ENCODE data around the gene MIS18BP1. TPM values are rescaled to one million over a fixed set of nuclear protein-coding genes. Genes with fewer than 3 reads are reported as not detected.
"Not testable (repeated sequence)": the region's sequence is repeated elsewhere in the genome, so short reads cannot be mapped to it uniquely, and the experiment has no call there.

The MIS18BP1 gene
- total and polyA plus RNA-seq, 4 donors = 8.8 to 31.4 (median 19.6) TPM

DNA sequence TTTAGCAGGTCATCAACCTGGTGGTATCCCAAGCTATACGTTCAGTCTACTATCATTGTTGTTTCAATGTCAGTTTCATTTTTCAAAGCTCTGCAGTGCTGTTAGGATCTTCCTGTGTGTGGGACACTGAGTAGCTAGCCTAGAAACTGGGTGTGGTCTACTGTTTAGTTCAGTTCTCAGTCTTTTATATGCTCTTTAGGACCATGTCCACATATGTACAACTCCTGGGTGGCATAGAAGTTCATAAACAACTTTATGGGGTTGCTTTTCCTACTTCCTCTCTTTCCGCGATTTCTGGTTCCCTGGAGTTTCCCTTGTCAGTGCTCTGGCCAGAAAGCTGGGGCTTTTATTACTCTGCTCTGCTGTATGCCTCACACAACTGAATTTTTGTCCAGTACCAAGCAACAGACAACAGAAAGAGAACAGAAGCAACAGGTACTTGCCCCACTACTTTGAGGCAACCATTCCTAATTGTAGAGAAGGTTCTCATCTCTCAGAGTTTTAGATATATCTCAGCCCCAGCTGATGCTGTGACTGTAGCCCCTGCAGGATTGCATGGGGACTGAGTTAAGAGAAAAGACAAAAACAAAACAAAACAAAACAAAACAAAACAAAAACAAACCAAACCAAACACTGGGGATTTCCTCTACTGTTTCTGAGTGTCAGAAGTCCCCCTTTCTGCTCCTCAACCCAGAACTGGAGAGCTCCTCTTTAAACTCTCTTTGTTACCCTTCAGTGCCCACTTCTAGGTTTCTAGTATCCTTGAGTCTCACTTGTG lies 30.3 kb downstream of the MIS18BP1 start:
- no peaks in the 10 kb centered on the region for H3K36me3 ChIP-seq (ENCODE audit: control insufficient read depth in 1 of 2, insufficient read depth in 2 of 2, low read length in 1 of 2)
- no peak overlapping the region for H3K27ac ChIP-seq (ENCODE audit: low read depth in 1 of 2, low read length in 2 of 2)
- no peaks in the 10 kb centered on the region for H3K27me3 ChIP-seq (ENCODE audit: control insufficient read depth in 1 of 2, insufficient read depth in 2 of 2, low read length in 1 of 2)
- H3K4me1 ChIP-seq (ENCODE audit: control insufficient read depth in 1 of 2, insufficient read depth in 2 of 2, low read length in 2 of 2) = no peaks in the 10 kb centered on the region
- no peaks in the 10 kb centered on the region for H3K9me3 ChIP-seq (ENCODE audit: control insufficient read depth, low read length)
- H3K4me3 ChIP-seq (ENCODE audit: low read length in 2 of 2) = no peak overlapping the region
- WGBS, 2 donors = 92 to 94% methylated on average over 3 of the region's 3 CpGs
- DNase-seq (no peak), ATAC-seq (ENCODE audit: low FRiP score) (no peak)
- intact Hi-C loops (cut with DNase I) = no loop called here

DNA sequence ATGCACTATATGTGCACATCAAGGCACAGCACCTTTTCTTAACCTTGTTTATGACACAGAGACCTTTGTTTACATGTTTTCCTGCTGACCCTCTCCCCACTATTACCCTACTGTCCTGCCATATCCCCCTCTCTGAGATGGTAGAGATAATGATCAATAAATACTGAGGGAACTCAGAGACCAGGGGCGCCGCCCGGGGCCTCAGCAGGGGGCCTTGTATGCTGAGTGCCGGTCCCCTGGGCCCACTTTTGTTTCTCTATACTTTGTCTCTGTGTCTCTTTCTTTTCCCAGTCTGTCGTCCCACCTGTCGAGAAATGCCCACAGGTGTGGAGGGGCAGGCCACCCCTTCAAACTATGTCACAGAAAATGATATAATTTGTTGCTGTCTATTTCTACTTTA lies 38.7 kb downstream of the MIS18BP1 start:
- H3K36me3 ChIP-seq (ENCODE audit: control insufficient read depth in 1 of 2, insufficient read depth in 2 of 2, low read length in 1 of 2); DNase-seq; H3K9me3 ChIP-seq (ENCODE audit: control insufficient read depth, low read length); intact Hi-C loops (cut with DNase I); H3K4me1 ChIP-seq (ENCODE audit: control insufficient read depth in 1 of 2, insufficient read depth in 2 of 2, low read length in 2 of 2); H3K4me3 ChIP-seq (ENCODE audit: low read length in 2 of 2); H3K27me3 ChIP-seq (ENCODE audit: control insufficient read depth in 1 of 2, insufficient read depth in 2 of 2, low read length in 1 of 2); H3K27ac ChIP-seq (ENCODE audit: low read depth in 1 of 2, low read length in 2 of 2); ATAC-seq (ENCODE audit: low FRiP score): not testable (repeated sequence)
- 90 to 93% methylated on average over 6 of the region's 6 CpGs for WGBS, 2 donors

DNA sequence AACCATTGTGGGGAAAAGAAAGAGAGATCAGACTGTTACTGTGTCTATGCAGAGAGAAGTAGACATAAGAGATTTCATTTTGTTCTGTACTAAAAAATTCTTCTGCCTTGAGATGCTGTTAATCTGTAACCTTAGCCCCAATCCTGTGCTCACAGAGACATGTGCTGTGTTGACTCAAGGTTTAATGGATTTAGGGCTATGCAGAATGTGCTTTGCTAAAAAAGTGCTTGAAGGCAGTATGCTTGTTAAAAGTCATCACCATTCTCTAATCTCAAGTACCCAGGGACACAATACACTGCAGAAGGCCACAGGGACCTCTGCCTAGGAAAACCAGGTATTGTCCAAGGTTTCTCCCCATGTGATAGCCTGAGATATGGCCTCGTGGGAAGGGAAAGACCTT lies 39.3 kb downstream of the MIS18BP1 start:
- H3K4me1 ChIP-seq (ENCODE audit: control insufficient read depth in 1 of 2, insufficient read depth in 2 of 2, low read length in 2 of 2); H3K27me3 ChIP-seq (ENCODE audit: control insufficient read depth in 1 of 2, insufficient read depth in 2 of 2, low read length in 1 of 2); H3K36me3 ChIP-seq (ENCODE audit: control insufficient read depth in 1 of 2, insufficient read depth in 2 of 2, low read length in 1 of 2); DNase-seq; H3K27ac ChIP-seq (ENCODE audit: low read depth in 1 of 2, low read length in 2 of 2); intact Hi-C loops (cut with DNase I); ATAC-seq (ENCODE audit: low FRiP score); H3K9me3 ChIP-seq (ENCODE audit: control insufficient read depth, low read length); H3K4me3 ChIP-seq (ENCODE audit: low read length in 2 of 2): not testable (repeated sequence)
- WGBS, 2 donors = 67 to 74% methylated on average over 1 of the region's 1 CpG

DNA sequence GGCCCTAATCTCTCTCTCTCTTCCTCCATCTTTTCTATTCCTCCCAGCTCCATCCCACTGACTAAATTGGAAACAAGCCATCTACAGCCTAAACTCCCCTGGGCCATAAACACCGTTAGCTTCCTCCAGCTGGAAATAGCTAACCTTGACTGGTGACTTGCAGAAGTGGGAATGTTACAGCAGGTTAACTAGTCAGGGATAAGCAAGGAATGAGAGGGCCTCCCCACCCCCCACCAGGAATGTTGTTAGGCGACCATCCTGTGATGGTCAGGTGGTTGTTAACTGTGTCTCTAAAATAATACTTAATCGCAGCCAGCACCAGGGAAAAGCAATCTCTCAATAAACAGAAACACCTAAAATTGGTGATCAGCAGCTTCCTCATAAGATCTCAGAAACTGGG lies 40.8 kb downstream of the MIS18BP1 start:
- intact Hi-C loops (cut with DNase I) = no loop called here
- no peak for ATAC-seq (ENCODE audit: low FRiP score)
- WGBS, 2 donors = 75 to 82% methylated on average over 3 of the region's 3 CpGs

DNA sequence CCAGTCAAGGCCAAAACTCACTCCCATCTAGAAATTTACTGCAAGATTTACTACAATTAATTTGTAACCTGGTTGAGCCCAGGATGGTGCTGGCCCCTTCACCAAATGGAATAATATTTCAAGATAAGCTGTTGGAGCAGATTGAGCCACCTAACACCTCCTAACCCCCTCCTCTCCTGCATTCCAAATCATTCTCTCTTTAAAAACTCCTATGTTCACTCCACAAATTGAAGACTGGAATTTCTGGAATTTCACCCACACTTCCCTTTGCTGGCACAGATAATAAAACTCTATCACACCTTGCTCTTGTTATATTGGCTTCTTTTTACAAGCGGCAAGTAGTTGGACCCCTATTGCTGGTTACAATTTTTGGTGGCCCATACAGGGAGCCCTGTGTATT lies 41.7 kb downstream of the MIS18BP1 start:
- no peaks in the 10 kb centered on the region for H3K9me3 ChIP-seq (ENCODE audit: control insufficient read depth, low read length)
- no peaks in the 10 kb centered on the region for H3K4me1 ChIP-seq (ENCODE audit: control insufficient read depth in 1 of 2, insufficient read depth in 2 of 2, low read length in 2 of 2)
- H3K27ac ChIP-seq (ENCODE audit: low read depth in 1 of 2, low read length in 2 of 2) = no peak overlapping the region
- intact Hi-C loops (cut with DNase I) = no loop called here
- H3K4me3 ChIP-seq (ENCODE audit: low read length in 2 of 2) = no peak overlapping the region
- DNase-seq (no peak), ATAC-seq (ENCODE audit: low FRiP score) (no peak)
- peaks cover 2 to 3% of the 10 kb centered on the region in 2 donors for H3K36me3 ChIP-seq (ENCODE audit: control insufficient read depth in 1 of 2, insufficient read depth in 2 of 2, low read length in 1 of 2)
- 95 to 97% methylated on average over 1 of the region's 1 CpG for WGBS, 2 donors
- H3K27me3 ChIP-seq (ENCODE audit: control insufficient read depth in 1 of 2, insufficient read depth in 2 of 2, low read length in 1 of 2) = no peaks in the 10 kb centered on the region

More for the DNA sequence above, 40.8 kb downstream of the MIS18BP1 start:
- Histone ChIP-seq H3K9me3 (ENCODE audit: control insufficient read depth, low read length) (no peaks in the 10 kb centered on the region), H3K27ac (ENCODE audit: low read depth in 1 of 2, low read length in 2 of 2) (no peak overlapping the region), H3K27me3 (ENCODE audit: control insufficient read depth in 1 of 2, insufficient read depth in 2 of 2, low read length in 1 of 2) (no peaks in the 10 kb centered on the region), H3K36me3 (ENCODE audit: control insufficient read depth in 1 of 2, insufficient read depth in 2 of 2, low read length in 1 of 2) (peaks cover 2 to 3% of the 10 kb centered on the region in 2 donors), H3K4me3 (ENCODE audit: low read length in 2 of 2) (no peak overlapping the region), H3K4me1 (ENCODE audit: control insufficient read depth in 1 of 2, insufficient read depth in 2 of 2, low read length in 2 of 2) (no peaks in the 10 kb centered on the region)
- DNase-seq = no peak

DNA sequence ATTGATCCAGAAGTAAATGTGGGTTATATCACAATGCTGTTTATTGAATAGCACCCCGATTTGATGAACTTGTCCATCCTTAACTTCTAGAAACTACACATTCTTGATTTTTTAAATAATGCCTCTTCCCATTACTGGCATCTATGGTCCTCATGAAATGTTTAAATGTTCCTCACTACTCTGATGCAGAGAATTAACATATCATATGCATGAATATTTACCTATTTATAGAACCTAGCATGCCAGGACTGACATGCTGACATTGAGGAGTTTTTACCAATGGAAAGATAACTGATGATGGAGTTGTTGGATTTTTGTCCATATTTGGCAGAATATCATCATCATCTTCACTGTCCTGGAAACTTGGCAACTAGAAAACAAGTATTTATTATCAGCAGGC lies 42.8 kb downstream of the MIS18BP1 start:
- H3K36me3 ChIP-seq (ENCODE audit: control insufficient read depth in 1 of 2, insufficient read depth in 2 of 2, low read length in 1 of 2) = peaks cover 2 to 3% of the 10 kb centered on the region in 2 donors
- intact Hi-C loops (cut with DNase I) = no loop called here

DNA sequence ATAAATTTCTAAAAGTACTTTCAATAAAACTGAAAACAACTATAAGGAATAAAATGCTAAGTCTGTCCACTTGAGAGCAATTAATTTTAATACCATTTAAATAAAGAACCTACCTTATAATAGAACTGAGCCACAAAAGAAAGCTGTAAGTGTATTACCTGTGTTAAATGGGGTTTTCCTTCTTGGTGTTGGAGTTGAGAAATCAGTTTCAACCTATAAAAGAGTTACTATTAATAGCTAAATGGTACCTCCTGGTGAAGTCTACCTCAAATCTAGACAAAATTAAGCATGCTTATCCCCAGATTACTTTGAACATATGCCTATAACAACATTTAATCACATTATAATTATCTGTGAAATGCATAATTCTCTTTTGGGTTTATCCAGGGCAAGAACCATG lies 48.8 kb downstream of the MIS18BP1 start:
- Histone ChIP-seq H3K9me3 (ENCODE audit: control insufficient read depth, low read length) (no peaks in the 10 kb centered on the region), H3K27ac (ENCODE audit: low read depth in 1 of 2, low read length in 2 of 2) (no peak overlapping the region), H3K4me3 (ENCODE audit: low read length in 2 of 2) (no peak overlapping the region), H3K36me3 (ENCODE audit: control insufficient read depth in 1 of 2, insufficient read depth in 2 of 2, low read length in 1 of 2) (peaks cover 0 to 4% of the 10 kb centered on the region in 2 donors), H3K4me1 (ENCODE audit: control insufficient read depth in 1 of 2, insufficient read depth in 2 of 2, low read length in 2 of 2) (no peaks in the 10 kb centered on the region), H3K27me3 (ENCODE audit: control insufficient read depth in 1 of 2, insufficient read depth in 2 of 2, low read length in 1 of 2) (no peaks in the 10 kb centered on the region)
- intact Hi-C loops (cut with DNase I) = no loop called here
- DNase-seq (no peak), ATAC-seq (ENCODE audit: low FRiP score) (no peak)

More for the DNA sequence above, 42.8 kb downstream of the MIS18BP1 start:
- 97 to 100% methylated on average over 1 of the region's 1 CpG for WGBS, 2 donors
- H3K9me3 ChIP-seq (ENCODE audit: control insufficient read depth, low read length) = no peaks in the 10 kb centered on the region
- no peak for ATAC-seq (ENCODE audit: low FRiP score)
- no peak for DNase-seq
- no peaks in the 10 kb centered on the region for H3K4me1 ChIP-seq (ENCODE audit: control insufficient read depth in 1 of 2, insufficient read depth in 2 of 2, low read length in 2 of 2)
- no peaks in the 10 kb centered on the region for H3K27me3 ChIP-seq (ENCODE audit: control insufficient read depth in 1 of 2, insufficient read depth in 2 of 2, low read length in 1 of 2)
- H3K4me3 ChIP-seq (ENCODE audit: low read length in 2 of 2) = no peak overlapping the region
- no peak overlapping the region for H3K27ac ChIP-seq (ENCODE audit: low read depth in 1 of 2, low read length in 2 of 2)

- ATAC-seq (ENCODE audit: low FRiP score) (no peak), DNase-seq (no peak)
- Histone ChIP-seq H3K4me1 (ENCODE audit: control insufficient read depth in 1 of 2, insufficient read depth in 2 of 2, low read length in 2 of 2) (no peaks in the 10 kb centered on the region), H3K4me3 (ENCODE audit: low read length in 2 of 2) (no peak overlapping the region), H3K9me3 (ENCODE audit: control insufficient read depth, low read length) (no peaks in the 10 kb centered on the region), H3K36me3 (ENCODE audit: control insufficient read depth in 1 of 2, insufficient read depth in 2 of 2, low read length in 1 of 2) (peaks cover 0 to 2% of the 10 kb centered on the region in 2 donors), H3K27ac (ENCODE audit: low read depth in 1 of 2, low read length in 2 of 2) (no peak overlapping the region), H3K27me3 (ENCODE audit: control insufficient read depth in 1 of 2, insufficient read depth in 2 of 2, low read length in 1 of 2) (no peaks in the 10 kb centered on the region)
- intact Hi-C loops (cut with DNase I) = no loop called here
- 57 to 84% methylated on average over 1 of the region's 1 CpG for WGBS, 2 donors
Measured at GRCh38 chr14:45201905-45202304, 51.1 kb downstream of the MIS18BP1 start.

DNA sequence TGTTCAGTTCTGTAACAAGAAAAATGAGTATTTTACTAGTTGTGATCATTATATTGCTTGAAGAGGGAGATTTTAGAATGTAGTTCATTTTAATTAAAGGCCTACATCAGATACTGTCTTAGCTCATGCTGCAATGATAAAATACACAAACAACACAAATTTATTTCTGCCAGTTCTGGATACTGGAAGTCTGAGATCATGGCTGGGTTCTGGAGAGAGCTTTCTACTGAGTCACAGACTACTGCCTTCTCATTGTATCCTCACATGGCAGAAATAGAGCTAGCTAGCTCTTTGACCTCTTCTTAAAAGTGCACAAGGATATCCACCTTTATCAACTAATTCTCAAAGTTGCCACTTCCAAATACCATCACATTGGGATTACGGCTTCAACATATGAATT lies 53.8 kb downstream of the MIS18BP1 start:
- 93 to 97% methylated on average over 1 of the region's 1 CpG for WGBS, 2 donors
- no peaks in the 10 kb centered on the region for H3K27me3 ChIP-seq (ENCODE audit: control insufficient read depth in 1 of 2, insufficient read depth in 2 of 2, low read length in 1 of 2)
- H3K9me3 ChIP-seq (ENCODE audit: control insufficient read depth, low read length) = no peaks in the 10 kb centered on the region
- no peak overlapping the region for H3K27ac ChIP-seq (ENCODE audit: low read depth in 1 of 2, low read length in 2 of 2)
- peaks cover 0 to 2% of the 10 kb centered on the region in 2 donors for H3K36me3 ChIP-seq (ENCODE audit: control insufficient read depth in 1 of 2, insufficient read depth in 2 of 2, low read length in 1 of 2)
- intact Hi-C loops (cut with DNase I) = no loop called here
- no peaks in the 10 kb centered on the region for H3K4me1 ChIP-seq (ENCODE audit: control insufficient read depth in 1 of 2, insufficient read depth in 2 of 2, low read length in 2 of 2)
- ATAC-seq (ENCODE audit: low FRiP score) (no peak), DNase-seq (no peak)
- H3K4me3 ChIP-seq (ENCODE audit: low read length in 2 of 2) = no peak overlapping the region

Measured in aorta (tissue), 5 donors.